CD8-positive, alpha-beta memory T cell (primary cell): Measurements from ENCODE around the gene GAB2. TPM values are rescaled to one million over a fixed set of nuclear protein-coding genes. Genes with fewer than 3 reads are reported as not detected.

ENCODE experiments used
- CTCF ChIA-PET: fragments of 350-600 bp; sonication (Branson Sonifier 250); formaldehyde crosslinking; loops from one replicate; lab custom pipeline; 2021; ENCODE audit warnings: antibody characterized with exemption; lab: Charles Lee
- POLR2A ChIA-PET: fragments of 350-600 bp; sonication (Branson Sonifier 250); formaldehyde crosslinking; loops from one replicate; lab custom pipeline; 2021; ENCODE audit warnings: antibody characterized with exemption; lab: Charles Lee
- DNase-seq, 5 donors: peaks; one replicate each; pipeline versions ENCODE4 v3.0.0 to v3.0.0-alpha.2; 2020 to 2022; ENCODE audit warnings: mixed read lengths in 1 of 5
- H3K27ac ChIP-seq: one replicate; pipeline ENCODE4 v1.7.0; 2013; ENCODE audit warnings: low read depth, mild to moderate bottlenecking, low read length, moderate library complexity
- H3K27me3 ChIP-seq: 2 replicates; pipeline ENCODE4 v1.7.0; 2013; ENCODE audit warnings: low read length, mild to moderate bottlenecking; ENCODE audit not compliant: insufficient read depth, poor library complexity, severe bottlenecking
- H3K36me3 ChIP-seq: 2 replicates; pipeline ENCODE4 v1.7.0; 2013; ENCODE audit warnings: mild to moderate bottlenecking, low read length, moderate library complexity; ENCODE audit not compliant: insufficient read depth
- H3K4me1 ChIP-seq: 2 replicates; pipeline ENCODE4 v1.7.0; 2013; ENCODE audit warnings: mild to moderate bottlenecking, low read length, moderate library complexity; ENCODE audit not compliant: insufficient read depth
- H3K4me3 ChIP-seq: 2 replicates; pipeline ENCODE4 v1.7.0; 2013; ENCODE audit warnings: mild to moderate bottlenecking, low read length
- H3K9me3 ChIP-seq: 2 replicates; pipeline ENCODE4 v1.7.0; 2013; ENCODE audit warnings: mild to moderate bottlenecking, low read length
- H3K27ac Mint-ChIP-seq, 8 donors: one replicate each; pipeline ENCODE4 v1.8.0; 2020 to 2021; ENCODE audit warnings: mixed read lengths in 8 of 8, mild to moderate bottlenecking in 6 of 8, inconsistent platforms in 3 of 8, moderate library complexity in 3 of 8
- H3K27me3 Mint-ChIP-seq, 2 donors: one replicate each; pipeline ENCODE4 v1.8.0; 2020 to 2021; ENCODE audit warnings: mixed read lengths in 2 of 2, mild to moderate bottlenecking in 1 of 2, moderate library complexity in 1 of 2
- H3K36me3 Mint-ChIP-seq, 3 donors: one replicate each; pipeline ENCODE4 v1.8.0; 2020 to 2021; ENCODE audit warnings: mixed read lengths in 3 of 3, inconsistent platforms in 1 of 3, mild to moderate bottlenecking in 1 of 3
- H3K4me1 Mint-ChIP-seq, 3 donors: one replicate each; pipeline ENCODE4 v1.8.0; 2020 to 2021; ENCODE audit warnings: mixed read lengths in 3 of 3, inconsistent platforms in 1 of 3, mild to moderate bottlenecking in 1 of 3
- H3K4me3 Mint-ChIP-seq, 7 donors: one replicate each; pipeline ENCODE4 v1.8.0; 2020 to 2021; ENCODE audit warnings: mixed read lengths in 7 of 7, mild to moderate bottlenecking in 6 of 7, moderate library complexity in 4 of 7, inconsistent platforms in 2 of 7
- H3K9me3 Mint-ChIP-seq, 5 donors: one replicate each; pipeline ENCODE4 v1.8.0; 2020 to 2022; ENCODE audit warnings: mixed read lengths in 5 of 5, mild to moderate bottlenecking in 3 of 5, moderate library complexity in 2 of 5, inconsistent platforms in 1 of 5
- polyA plus RNA-seq: library from polyadenylated mRNA; unstranded; fragments of 300-500 nt; fragmentation: Illumina TruSeq; gene quantifications from one replicate; pipeline ENCODE4 v1.2.3, GENCODE V29; 2021
- total RNA-seq, 2 experiments: library from RNA; stranded (reverse); gene quantifications; one replicate each; pipeline ENCODE4 v1.2.3, GENCODE V29; 2021

The GAB2 gene
- total and polyA plus RNA-seq, 3 experiments from 2014 or later: 2.9 to 4.3 TPM; not detected in 1

- DNase-seq: no peak
- Mint-ChIP-seq H3K4me1 (peaks cover 0 to 6% (median 3%) of the 10 kb centered on the region in 3 donors), H3K27ac (no peak overlapping the region), H3K27me3 (peaks cover 6 to 10% of the 10 kb centered on the region in 2 donors), H3K9me3 (peaks cover 0 to 4% (median 0%) of the 10 kb centered on the region in 5 donors), H3K36me3 (peaks cover 0 to 6% (median 0%) of the 10 kb centered on the region in 3 donors), H3K4me3 (no peak overlapping the region)
- Histone ChIP-seq H3K27ac (no peak overlapping the region), H3K4me3 (no peak overlapping the region), H3K9me3 (no peaks in the 10 kb centered on the region), H3K27me3 (no peaks in the 10 kb centered on the region), H3K4me1 (no peaks in the 10 kb centered on the region), H3K36me3 (no peaks in the 10 kb centered on the region)
- ChIA-PET POLR2A (no interaction called here), CTCF (no interaction called here)
Observed at GRCh38 chr11:78334109-78334508, 83.5 kb downstream of the GAB2 start.

GRCh38 chr11:78332872-78333271 is 84.7 kb downstream of the GAB2 start:
- no peak for DNase-seq
- Mint-ChIP-seq H3K9me3 (peaks cover 0 to 4% (median 0%) of the 10 kb centered on the region in 5 donors), H3K4me3 (no peak overlapping the region), H3K27ac (no peak overlapping the region), H3K4me1 (peaks cover 0 to 5% (median 3%) of the 10 kb centered on the region in 3 donors), H3K27me3 (peaks cover 7 to 10% of the 10 kb centered on the region in 2 donors), H3K36me3 (peaks cover 0 to 6% (median 0%) of the 10 kb centered on the region in 3 donors)
- no peaks in the 10 kb centered on the region for H3K27me3 ChIP-seq
- ChIA-PET POLR2A (no interaction called here), CTCF (interaction anchor here (1.2 kb wide), 1 partner anchor 13 kb away, joined by 3 read pairs; no protein-coding TSS in a partner anchor)
- H3K4me3 ChIP-seq: no peak overlapping the region
- H3K4me1 ChIP-seq: no peaks in the 10 kb centered on the region
- no peak overlapping the region for H3K27ac ChIP-seq
- H3K9me3 ChIP-seq: no peaks in the 10 kb centered on the region
- no peaks in the 10 kb centered on the region for H3K36me3 ChIP-seq

- Mint-ChIP-seq H3K4me1 (peaks cover 0 to 5% (median 3%) of the 10 kb centered on the region in 3 donors), H3K4me3 (no peak overlapping the region), H3K27ac (peak overlapping the region in 1 of 8 donors; percentile 39), H3K27me3 (peaks cover 7 to 10% of the 10 kb centered on the region in 2 donors), H3K9me3 (peaks cover 0 to 4% (median 0%) of the 10 kb centered on the region in 5 donors), H3K36me3 (peaks cover 0 to 6% (median 0%) of the 10 kb centered on the region in 3 donors)
- POLR2A ChIA-PET: no interaction called here
- no peaks in the 10 kb centered on the region for H3K27me3 ChIP-seq
- no peaks in the 10 kb centered on the region for H3K4me1 ChIP-seq
- no peak overlapping the region for H3K27ac ChIP-seq
- no peak for DNase-seq
- CTCF ChIA-PET: interaction anchor here (1.2 kb wide), 1 partner anchor 13 kb away, joined by 3 read pairs; no protein-coding TSS in a partner anchor
- no peak overlapping the region for H3K4me3 ChIP-seq
- no peaks in the 10 kb centered on the region for H3K9me3 ChIP-seq
- no peaks in the 10 kb centered on the region for H3K36me3 ChIP-seq
Observed at GRCh38 chr11:78332174-78332866, 85.3 kb downstream of the GAB2 start.

GRCh38 chr11:78331711-78332110 is 85.9 kb downstream of the GAB2 start:
- no peaks in the 10 kb centered on the region for H3K27me3 ChIP-seq
- H3K4me1 ChIP-seq: no peaks in the 10 kb centered on the region
- no peak for DNase-seq
- H3K9me3 ChIP-seq: no peaks in the 10 kb centered on the region
- peaks cover 0 to 5% (median 3%) of the 10 kb centered on the region in 3 donors for H3K4me1 Mint-ChIP-seq
- H3K27me3 Mint-ChIP-seq: peaks cover 7 to 10% of the 10 kb centered on the region in 2 donors
- H3K36me3 Mint-ChIP-seq: peaks cover 0 to 6% (median under 1%) of the 10 kb centered on the region in 3 donors
- H3K9me3 Mint-ChIP-seq: peaks cover 0 to 4% (median 0%) of the 10 kb centered on the region in 5 donors
- no peak overlapping the region for H3K27ac ChIP-seq
- POLR2A ChIA-PET: no interaction called here
- H3K36me3 ChIP-seq: no peaks in the 10 kb centered on the region
- no peak overlapping the region for H3K4me3 ChIP-seq
- H3K4me3 Mint-ChIP-seq: no peak overlapping the region
- CTCF ChIA-PET: no interaction called here
- no peak overlapping the region for H3K27ac Mint-ChIP-seq

- CTCF ChIA-PET: no interaction called here
- no peak overlapping the region for H3K4me3 Mint-ChIP-seq
Observed at GRCh38 chr11:78330361-78330760, 87.3 kb downstream of the GAB2 start.

GRCh38 chr11:78327945-78328344 is 89.7 kb downstream of the GAB2 start:
- POLR2A ChIA-PET: no interaction called here
- CTCF ChIA-PET: no interaction called here
- no peak overlapping the region for H3K4me3 Mint-ChIP-seq
- peaks cover 0 to 1% (median 0%) of the 10 kb centered on the region in 3 donors for H3K36me3 Mint-ChIP-seq
- no peaks in the 10 kb centered on the region for H3K9me3 Mint-ChIP-seq
- H3K36me3 ChIP-seq: no peaks in the 10 kb centered on the region
- no peak overlapping the region for H3K27ac ChIP-seq
- no peaks in the 10 kb centered on the region for H3K27me3 ChIP-seq
- peaks cover 10% of the 10 kb centered on the region for H3K4me1 ChIP-seq
- H3K4me3 ChIP-seq: no peak overlapping the region
- peaks cover 12 to 26% (median 22%) of the 10 kb centered on the region in 3 donors for H3K4me1 Mint-ChIP-seq
- no peak overlapping the region for H3K27ac Mint-ChIP-seq
- no peak for DNase-seq
- no peaks in the 10 kb centered on the region for H3K9me3 ChIP-seq
- H3K27me3 Mint-ChIP-seq: peaks cover 0 to 1% of the 10 kb centered on the region in 2 donors

More at GRCh38 chr11:78330361-78330760, 87.3 kb downstream of the GAB2 start:
- POLR2A ChIA-PET: no interaction called here
- no peaks in the 10 kb centered on the region for H3K27me3 ChIP-seq
- DNase-seq: no peak
- H3K9me3 ChIP-seq: no peaks in the 10 kb centered on the region
- Mint-ChIP-seq H3K27ac (no peak overlapping the region), H3K27me3 (peaks cover 1 to 6% of the 10 kb centered on the region in 2 donors), H3K36me3 (peaks cover 0 to 1% (median 1%) of the 10 kb centered on the region in 3 donors), H3K4me1 (peaks cover 5 to 13% (median 11%) of the 10 kb centered on the region in 3 donors), H3K9me3 (peaks cover 0 to 2% (median 0%) of the 10 kb centered on the region in 5 donors)
- no peak overlapping the region for H3K27ac ChIP-seq
- H3K4me1 ChIP-seq: peaks cover 1% of the 10 kb centered on the region
- H3K4me3 ChIP-seq: no peak overlapping the region
- H3K36me3 ChIP-seq: no peaks in the 10 kb centered on the region

- H3K4me3 Mint-ChIP-seq: no peak overlapping the region
- Histone ChIP-seq H3K4me3 (no peak overlapping the region), H3K9me3 (no peaks in the 10 kb centered on the region), H3K27me3 (no peaks in the 10 kb centered on the region), H3K36me3 (no peaks in the 10 kb centered on the region), H3K4me1 (peaks cover 10% of the 10 kb centered on the region), H3K27ac (no peak overlapping the region)
- ChIA-PET CTCF (no interaction called here), POLR2A (no interaction called here)
- H3K9me3 Mint-ChIP-seq: no peaks in the 10 kb centered on the region
- peaks cover 3 to 5% of the 10 kb centered on the region in 2 donors for H3K27me3 Mint-ChIP-seq
- peaks cover 0 to 1% (median 0%) of the 10 kb centered on the region in 3 donors for H3K36me3 Mint-ChIP-seq
- H3K4me1 Mint-ChIP-seq: peaks cover 12 to 20% (median 19%) of the 10 kb centered on the region in 3 donors
- H3K27ac Mint-ChIP-seq: peak overlapping the region in 6 of 8 donors; percentile 2 to 64 (median 32)
- peak in 2 of 5 donors; percentile 18 to 50 for DNase-seq
Observed at GRCh38 chr11:78325274-78325781, 92.3 kb downstream of the GAB2 start.

- H3K36me3 ChIP-seq: no peaks in the 10 kb centered on the region
- H3K27me3 ChIP-seq: no peaks in the 10 kb centered on the region
- peaks cover 3 to 5% of the 10 kb centered on the region in 2 donors for H3K27me3 Mint-ChIP-seq
- H3K27ac ChIP-seq: no peak overlapping the region
- POLR2A ChIA-PET: no interaction called here
- H3K4me3 Mint-ChIP-seq: no peak overlapping the region
- no peak overlapping the region for H3K27ac Mint-ChIP-seq
- no peak for DNase-seq
- H3K9me3 Mint-ChIP-seq: no peaks in the 10 kb centered on the region
- peaks cover 12 to 20% (median 19%) of the 10 kb centered on the region in 3 donors for H3K4me1 Mint-ChIP-seq
- H3K9me3 ChIP-seq: no peaks in the 10 kb centered on the region
- CTCF ChIA-PET: no interaction called here
- H3K4me1 ChIP-seq: peaks cover 10% of the 10 kb centered on the region
- H3K4me3 ChIP-seq: no peak overlapping the region
- peaks cover 0 to 1% (median 0%) of the 10 kb centered on the region in 3 donors for H3K36me3 Mint-ChIP-seq
Observed at GRCh38 chr11:78323363-78323762, 94.3 kb downstream of the GAB2 start.
